GM18861 (cell line): ENCODE results near the gene PDZK1.
"Not testable (repeated sequence)": the region's sequence is repeated elsewhere in the genome, so short reads cannot be mapped to it uniquely, and the experiment has no call there.

Experiments used
- ATAC-seq: cut with Tn5 transposase; IDR thresholded peaks from one replicate; pipeline ENCODE4 v1.9.1; 2021; ENCODE audit not compliant: unreplicated experiment

The PDZK1 gene

DNA sequence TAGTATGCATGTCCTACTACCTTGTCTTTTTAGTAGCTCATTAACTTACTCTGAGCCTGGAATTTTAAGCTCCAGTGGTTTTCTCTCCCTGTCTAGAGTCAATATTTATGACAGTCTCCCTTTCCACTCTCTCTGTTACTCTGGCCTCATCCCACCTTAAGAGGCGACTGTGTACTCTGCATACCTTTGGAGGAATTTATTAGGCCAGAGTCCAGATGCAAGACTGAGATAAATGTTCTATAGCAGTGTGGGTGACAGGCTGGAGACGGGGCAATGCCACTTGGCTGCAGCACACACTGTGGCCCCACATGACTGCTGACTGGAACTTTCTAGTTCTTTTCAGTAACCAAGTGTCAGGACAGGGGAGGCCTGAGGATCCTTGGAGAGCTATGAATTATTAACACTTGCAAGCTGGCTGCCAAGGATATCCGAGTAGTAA is 4.1 kb upstream of the PDZK1 start:
- no peak for ATAC-seq

DNA sequence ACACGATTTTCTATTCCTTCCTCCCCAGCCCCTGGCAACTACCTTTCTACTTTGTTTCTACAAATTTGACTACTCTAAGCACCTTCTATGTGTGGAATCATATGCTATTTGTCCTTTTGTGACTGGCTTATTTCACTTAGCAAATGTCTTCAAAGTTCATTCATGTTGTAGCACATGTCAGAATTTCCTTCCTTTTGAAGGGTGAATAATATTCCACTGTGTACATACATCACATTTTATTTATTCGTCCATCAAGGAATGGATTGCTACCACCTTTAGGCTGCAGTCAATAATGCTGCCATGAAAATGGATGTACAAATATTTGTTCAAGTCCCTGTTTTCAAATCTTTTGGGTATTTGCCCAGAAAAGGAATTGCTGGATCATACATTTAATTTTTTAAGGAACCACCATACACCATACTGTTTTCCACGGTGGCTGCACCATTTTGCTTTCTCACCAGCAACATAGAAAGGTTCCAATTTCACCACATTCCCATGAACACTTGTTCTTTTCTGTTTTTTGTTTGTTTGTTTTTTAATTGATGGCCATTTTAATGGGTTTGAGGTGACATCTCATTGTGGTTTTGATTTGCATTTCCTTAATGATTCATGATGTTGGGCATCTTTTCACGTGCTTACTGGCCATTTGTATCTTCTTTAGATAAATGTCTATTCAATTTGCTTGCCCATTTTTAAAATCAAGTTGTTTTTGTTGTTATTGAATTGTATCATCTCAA is 3.3 kb upstream of the PDZK1 start:
- no peak for ATAC-seq

DNA sequence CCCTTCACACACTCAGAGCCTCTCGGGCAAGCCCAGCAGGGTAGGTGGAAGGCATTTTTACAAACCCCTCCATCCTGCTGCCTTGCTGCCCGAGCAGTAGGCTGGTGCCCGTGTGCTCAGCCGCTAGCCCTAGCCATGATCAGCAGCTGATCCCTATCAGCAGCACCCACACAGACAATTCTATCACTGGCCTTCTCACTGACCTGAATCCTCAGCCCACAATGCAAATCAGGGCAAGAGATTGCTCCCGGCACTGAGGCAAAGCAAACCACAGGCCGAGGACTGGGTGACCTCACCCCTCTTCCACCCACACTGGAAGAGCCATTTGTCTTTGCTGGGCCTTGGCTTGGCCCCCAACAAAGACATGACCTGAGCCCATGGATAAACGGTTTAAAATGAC is 895 bp upstream of the PDZK1 start:
- ATAC-seq = no peak

DNA sequence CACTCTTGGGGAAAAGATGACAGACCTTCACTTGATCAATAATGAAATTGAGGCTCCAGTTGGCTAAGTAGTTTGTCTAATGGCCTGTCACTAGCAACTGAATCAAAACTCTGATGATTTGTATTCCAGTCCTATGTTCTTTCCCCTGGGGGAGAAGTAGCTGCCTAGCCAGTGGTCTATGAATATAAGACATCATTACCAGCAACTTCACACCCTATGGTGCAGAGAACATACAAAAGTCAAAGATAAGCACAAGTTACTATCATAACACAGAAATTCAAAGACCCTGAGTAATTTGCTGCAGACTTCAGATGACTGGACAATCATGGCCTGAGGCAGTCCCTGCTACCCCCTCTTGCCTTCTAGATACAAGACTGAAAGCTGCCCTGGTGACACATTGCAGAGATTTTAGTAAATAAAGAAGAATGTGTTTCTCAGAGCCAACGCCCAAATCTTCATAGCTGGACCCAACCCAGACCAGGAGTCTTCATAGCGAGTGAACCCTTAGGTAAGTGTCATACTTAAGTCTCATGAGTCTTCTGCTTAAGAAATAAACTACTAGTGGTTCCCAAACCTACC is 993 bp downstream of the PDZK1 start:
- no peak for ATAC-seq

DNA sequence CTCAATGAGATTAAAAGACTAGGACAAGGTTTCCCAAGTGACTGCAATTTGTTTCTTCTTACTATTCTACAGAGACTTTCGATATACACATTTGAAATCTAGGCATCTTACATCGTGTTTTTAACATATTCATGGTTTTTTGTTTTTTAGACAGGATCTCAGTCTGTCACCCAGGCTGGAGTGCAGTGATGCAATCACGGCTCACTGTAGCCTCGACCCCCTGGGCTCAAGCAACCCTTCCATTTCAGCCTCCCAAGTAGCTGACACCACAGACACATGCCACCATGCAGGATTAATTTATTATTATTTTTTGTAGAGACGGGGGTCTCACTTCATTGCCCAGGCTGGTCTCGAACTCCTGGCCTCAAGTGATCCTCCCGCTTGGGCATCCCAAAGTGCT is 1.5 kb downstream of the PDZK1 start:
- ATAC-seq = no peak

DNA sequence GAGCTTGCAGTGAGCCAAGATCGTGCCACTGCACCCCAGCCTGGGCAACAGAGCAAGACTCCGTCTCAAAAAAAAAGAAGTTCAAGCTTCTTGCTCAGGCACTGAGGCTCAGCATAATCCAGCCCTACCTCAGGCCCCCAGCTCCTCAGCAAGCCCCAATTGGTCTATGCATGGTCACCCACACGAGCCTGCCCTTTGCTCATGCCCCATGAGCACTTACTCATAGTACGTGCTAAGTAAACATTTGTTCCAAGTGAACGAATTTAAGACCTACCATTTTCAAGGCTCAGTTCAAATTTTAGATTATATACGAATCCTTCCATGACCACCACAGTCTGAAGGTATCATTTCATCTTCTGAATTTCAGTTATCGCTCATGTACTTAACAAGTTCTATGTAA is 4.3 kb downstream of the PDZK1 start:
- no peak for ATAC-seq

DNA sequence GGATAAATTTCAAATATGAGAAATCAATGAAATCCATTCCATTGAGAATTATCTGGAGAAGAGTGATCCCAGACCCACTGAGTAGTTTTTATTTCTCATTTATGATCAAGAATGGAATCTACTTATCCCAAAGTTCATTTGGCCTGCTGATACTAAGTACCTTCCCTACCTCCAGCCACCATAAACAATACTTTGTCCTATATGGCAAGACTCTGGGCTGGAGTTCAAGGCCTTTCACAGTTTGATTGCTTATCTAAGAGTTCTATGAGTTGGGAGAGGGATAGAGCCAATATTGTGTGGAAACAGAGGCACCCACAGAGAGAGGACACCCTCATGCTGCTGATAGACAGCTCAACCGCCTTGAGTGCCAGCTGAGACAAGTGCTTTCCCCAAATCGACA is 5.1 kb downstream of the PDZK1 start:
- ATAC-seq = no peak

DNA sequence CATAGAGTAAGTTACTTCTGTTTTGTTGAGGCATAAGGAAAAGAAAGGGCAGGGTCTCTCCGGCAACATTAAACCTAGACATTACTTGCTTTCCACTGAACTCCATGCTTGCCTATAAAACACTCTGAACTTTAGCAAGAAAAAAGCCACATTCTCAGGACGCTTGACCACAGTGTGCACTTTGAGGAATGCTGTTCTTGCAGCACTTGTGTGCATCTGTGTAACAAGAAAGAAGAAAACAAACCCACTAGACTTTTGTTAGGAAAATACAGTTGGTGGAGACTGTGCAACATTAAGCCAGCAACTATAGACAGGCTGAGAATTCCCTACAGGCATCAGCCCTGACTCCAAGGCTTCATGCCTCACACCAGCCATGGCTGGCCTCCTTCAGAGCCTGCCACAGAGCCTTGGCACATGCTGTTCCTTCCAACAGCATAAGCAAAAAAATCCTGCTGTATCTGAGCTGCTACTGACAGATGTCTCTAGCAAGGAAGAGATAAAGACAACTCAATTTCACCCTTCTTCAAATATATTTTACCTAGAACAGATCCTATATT is 5.8 kb downstream of the PDZK1 start:
- ATAC-seq = no peak

DNA sequence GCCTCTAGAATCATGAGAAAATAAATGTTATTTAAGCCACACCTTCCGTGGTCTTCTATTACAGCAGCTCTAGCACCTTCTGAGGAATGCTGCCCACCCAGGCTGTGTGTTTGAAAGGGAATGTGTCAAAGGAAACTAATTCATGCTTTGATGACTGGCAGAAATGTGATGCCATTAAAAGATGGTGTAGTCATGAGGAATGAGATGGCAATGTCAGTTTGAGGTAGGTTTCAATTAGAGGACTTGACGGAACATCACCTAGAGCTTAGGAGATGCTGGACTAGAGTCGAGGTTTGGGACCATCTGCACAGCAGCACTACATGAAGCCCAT is 10.6 kb downstream of the PDZK1 start:
- no peak for ATAC-seq

DNA sequence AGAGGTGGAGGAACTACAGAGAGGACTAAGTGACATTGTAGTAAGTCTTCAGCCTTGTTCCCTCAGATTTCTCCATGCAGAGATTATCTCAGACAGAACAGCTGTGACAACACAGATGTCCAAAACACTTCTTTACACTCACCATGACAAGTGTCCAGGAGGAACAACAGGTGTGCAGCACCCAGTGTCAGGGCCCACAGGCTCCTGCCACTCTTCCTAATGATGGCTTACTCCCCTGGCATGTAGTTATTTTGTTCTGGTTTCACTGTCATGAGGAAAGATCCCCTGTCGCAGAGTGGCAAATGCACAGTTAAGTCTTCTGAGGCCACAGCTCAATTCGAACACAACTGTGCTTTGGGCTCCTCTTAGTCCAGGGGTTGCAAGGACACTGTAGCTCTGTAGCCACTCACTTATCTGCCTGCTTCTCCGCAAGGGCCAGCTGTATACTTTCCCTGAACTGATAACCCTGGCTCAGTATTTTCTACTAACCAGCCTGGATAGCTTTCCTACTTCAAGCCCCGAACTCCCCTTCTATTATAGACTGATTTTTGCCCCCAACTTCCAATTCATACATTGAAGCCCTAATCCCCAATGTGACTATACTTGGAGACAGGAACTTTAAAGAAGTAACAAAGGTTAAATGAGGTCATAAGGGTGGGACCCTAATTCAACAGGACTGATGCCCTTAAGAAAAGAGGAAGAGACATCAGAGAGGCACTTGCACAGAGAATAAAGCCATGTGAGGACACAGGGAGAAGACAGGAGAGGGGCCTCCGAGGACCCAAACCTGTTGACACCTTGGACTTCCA is 11.1 kb downstream of the PDZK1 start:
- no peak for ATAC-seq

DNA sequence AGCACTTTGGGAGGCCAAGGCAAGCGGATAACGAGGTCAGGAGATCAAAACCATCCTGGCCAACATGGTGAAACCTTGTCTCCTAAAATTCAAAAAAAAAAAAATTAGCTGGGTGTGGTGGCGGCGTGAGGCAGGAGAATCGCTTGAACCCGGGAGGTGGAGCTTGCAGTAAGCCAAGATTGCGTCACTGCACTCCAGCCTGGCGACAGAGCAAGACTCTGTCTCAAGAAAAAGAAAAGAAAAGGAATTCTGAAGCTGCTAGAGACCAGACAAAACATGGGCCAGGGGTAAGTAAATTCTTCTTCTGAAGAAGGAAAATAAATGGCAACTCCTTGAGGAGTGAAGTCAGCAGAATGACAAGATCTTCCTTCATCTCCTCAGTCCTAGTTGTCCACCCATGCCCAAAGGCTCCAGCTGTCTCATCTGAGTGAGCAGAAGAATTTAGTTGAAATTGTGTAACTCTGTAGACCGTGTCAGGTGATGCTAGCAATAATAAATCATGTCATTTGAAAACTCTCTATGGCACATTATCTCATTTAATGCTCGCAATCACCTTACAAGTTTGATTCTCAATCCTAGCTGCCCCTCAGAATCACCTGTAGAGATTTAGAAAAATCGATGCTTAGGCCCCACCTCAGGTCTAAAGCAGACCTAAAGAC is 14.3 kb downstream of the PDZK1 start:
- ATAC-seq = no peak

DNA sequence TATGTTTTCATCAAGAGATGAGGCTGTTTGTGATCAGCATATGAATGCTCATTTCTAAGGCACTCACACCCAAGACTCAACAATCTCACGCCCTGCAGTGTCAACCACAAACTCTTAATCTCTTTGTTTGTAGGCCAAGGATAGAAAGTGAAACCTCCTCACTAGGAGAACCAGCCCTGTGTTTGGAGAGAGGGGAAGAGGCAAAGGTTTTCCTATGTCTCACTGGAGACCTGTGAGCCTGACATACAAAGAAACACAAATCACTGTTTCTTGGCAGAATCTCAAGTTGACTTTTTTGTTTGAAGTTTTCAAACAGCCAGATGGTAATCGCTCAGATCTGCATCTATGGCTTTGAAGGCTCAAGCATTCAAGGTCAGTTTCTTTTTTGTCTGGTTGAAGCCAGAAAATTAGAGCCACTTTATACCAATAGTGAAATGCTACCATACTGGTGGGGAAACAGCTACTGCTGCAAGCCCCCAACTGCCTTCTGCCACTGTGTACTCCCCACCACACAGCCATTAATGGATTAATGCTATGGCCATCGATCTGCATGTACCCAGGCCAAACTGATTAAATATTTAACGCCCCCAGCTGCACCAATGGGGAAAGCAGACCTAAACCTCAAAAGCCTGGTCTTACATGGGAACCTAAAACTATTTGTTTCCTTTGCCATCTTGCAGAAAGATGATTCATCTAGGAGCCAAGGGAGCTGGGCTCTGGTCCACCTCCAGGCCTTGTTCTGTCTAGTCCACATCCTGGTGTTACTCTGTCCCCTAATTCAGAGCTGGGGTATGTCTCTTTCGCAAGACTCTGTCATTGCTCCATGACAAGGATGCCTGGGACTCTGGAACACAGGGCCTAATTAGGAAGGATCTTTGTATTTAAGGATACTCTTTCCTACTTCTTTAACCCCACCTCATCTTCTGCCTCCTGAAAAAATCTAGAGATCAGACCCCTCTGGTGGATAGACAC is 16.3 kb downstream of the PDZK1 start:
- no peak for ATAC-seq

DNA sequence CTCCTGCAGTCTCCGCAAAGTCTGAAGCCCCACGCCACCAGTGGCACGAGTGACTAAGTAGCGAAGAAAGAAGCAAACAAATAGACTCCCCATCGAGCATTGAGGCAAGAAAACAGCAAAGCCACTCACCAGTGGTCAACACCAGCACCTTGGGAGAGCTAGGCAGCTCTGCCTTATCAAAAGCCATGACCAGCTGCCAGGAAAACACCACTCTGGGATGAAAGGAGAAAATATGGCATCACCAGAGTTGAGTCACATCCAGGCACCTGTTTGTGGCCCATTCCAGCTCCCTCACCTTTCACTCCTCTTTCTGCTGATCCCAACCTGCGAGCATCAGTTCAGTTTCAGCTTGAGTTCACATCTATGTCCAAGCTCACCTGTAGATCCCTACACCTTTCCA is 17.2 kb downstream of the PDZK1 start:
- no peak for ATAC-seq

DNA sequence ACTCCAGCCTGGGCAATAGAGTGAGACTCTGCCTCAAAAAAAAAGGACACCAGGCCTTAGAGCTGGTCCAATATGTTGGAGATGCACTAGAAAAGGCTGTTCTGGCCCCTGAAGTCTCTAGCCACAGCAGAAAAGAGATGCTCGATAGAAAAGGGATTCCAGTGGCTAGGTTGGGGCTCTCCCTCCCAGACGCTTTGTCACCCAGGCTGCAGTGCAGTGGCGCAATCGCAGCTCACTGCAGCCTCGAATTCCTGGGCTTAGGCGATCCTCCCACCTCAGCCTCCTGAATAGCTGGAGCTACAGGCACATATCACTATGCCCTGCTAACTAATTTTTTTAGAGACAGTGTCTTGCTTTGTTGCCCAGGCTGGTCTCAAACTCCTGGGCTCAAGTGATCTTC is 18.2 kb downstream of the PDZK1 start:
- ATAC-seq = no peak

DNA sequence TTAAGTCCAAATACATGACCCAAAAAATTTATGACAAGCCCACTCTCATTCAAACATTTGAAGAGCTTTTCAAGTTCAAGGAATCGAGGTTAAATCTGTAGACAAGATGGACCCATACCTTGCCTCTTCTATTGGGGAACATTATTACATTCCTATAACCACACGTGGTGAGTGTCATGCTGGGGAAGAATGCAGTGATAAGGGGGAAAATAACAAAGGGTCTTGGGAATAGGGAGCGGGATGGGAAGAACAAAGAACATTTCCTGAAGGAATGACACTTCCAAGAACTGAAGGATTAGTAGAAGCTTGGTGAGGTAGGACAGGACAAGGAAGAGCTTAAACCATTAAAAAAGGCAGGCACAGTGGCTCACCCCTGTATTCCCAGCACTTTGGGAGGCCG is 18.8 kb downstream of the PDZK1 start:
- no peak for ATAC-seq

DNA sequence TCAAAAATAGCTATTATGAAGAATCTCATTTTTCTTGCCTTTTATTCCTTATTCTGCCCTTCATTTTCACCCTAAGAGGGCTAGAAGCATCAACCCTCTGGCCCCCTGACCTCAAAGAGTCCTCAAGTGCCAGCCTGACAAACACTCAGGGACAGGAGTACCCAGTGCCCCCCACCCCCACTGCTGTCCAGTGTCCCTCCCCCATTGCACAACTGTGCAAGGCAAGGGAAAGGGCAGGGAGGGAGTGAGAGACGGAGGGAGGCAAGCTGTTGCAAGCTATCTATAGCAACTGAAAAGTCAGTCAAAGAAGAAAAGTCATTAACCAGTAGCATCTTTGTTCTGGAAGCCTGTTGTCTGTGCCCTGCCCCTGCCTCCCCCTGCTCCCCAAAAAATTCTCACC is 21.1 kb downstream of the PDZK1 start:
- not testable (repeated sequence) for ATAC-seq

DNA sequence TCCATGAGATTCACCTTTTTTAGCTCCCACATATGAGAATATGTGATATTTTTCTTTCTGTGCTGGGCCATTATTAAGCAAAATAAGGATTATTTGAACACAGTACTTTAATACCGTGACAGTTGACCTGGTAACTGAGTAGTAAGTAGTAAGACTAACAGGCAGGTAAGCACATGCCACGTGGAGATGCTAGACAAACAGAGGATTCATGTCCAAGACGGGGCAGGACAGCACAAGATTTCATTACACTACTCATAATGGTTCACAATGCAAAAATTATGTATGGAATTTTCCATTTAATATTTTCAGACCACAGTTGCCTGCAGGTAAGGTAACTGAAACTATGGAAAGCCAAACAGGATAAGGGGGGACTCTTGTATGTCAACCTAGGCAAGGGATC is 22.3 kb downstream of the PDZK1 start:
- ATAC-seq = not testable (repeated sequence)

DNA sequence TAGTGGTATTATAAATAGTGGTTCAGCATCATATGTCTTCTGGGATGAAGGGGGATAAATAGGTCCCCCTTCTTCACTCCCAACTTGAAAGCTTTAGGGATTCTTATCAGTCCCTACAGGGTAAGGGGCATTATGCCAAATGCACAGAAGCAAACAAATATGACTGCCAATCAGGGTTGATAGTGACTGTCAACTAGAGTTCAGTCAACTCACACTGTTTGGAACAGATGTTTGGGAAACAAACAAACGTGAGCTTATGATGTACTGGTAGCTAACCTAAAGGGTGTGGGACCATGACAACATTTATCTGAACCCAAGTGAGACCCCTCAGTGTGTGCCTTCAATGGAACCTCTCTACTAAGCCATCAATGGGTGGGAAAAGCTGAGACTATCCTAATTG is 34.0 kb downstream of the PDZK1 start:
- not testable (repeated sequence) for ATAC-seq

DNA sequence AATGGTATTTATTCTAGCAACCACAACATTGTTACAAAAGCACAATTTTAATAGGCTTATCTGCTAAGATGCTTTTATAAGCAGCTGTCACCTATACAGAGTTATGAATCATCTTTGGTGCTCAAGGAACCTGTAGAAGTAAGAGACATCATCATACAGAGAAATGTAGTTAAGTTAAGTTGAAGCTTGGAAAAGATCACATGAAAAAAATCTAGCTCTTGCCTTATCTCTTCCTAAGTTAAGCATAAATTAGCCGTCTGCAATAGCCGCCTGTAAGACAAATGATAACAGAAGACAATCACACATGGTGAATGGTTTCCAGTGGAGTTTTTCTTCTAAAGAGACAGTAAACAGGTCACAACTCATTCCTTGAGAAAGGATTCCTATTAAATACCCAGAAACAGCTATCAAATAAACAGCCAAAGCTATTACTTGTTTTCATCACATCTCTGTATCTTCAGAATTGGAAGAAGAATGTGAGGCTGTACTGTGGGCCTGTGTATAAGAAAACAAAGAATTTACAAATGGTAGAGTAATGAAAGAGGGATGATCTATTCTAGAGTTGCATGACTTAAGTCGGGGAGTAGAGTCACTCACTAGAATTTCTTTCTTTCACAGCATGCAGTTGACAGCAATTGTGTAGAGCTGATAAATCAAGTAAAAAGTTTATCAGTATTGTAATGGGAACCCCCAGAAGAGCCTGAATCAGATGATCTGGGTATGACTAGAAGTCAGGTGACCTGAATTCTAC is 36.0 kb downstream of the PDZK1 start:
- not testable (repeated sequence) for ATAC-seq

DNA sequence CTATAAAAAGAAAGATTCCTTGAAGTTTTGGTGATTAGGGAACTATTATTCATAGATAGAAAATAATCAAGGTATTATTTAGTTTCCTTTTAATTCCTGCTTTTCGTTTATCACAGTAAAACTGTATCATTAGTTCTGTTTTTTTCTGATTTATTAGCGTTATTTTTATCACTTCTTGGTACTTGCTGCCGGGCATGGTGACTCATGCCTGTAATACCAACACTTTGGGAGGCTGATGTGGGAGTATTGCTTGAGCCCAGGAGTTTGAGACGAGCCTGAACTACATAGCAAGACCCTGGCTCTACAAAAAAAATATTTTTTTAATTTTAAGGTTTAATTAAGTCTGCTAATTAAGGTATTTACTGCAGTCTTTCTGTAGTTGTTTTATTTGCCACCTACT is 42.2 kb downstream of the PDZK1 start:
- not testable (repeated sequence) for ATAC-seq
